HCT116 (cell line): ENCODE results near the gene PIK3CA. TPM values are rescaled to one million over a fixed set of nuclear protein-coding genes. Genes with fewer than 3 reads are reported as not detected.

Source experiments
- ATAC-seq: fragments of 200-7000 bp; cut with Tn5 transposase; 2 replicates; pipeline ENCODE4 v1.9.1; 2020; ENCODE audit warnings: mild to moderate bottlenecking, moderate library complexity
- BruUV-seq: library from RNA; stranded (reverse); fragments of 400-500 nt; replicated peaks from 2 replicates; lab custom pipeline; 2021; lab: Mats Ljungman, UMichigan
- CTCF ChIA-PET: fragments of 300-600 bp; sonication (Branson Sonifier 250); formaldehyde crosslinking; loops from one replicate; lab custom pipeline; 2021; ENCODE audit warnings: antibody characterized with exemption; lab: Charles Lee
- POLR2A ChIA-PET: fragments of 300-600, 350-600 bp; sonication (Branson Sonifier 250); formaldehyde crosslinking; loops from one replicate; lab custom pipeline; 2021; ENCODE audit warnings: antibody characterized with exemption; lab: Charles Lee
- RAD21 ChIA-PET, 2 experiments: fragments of 300-600 bp; sonication (Branson Sonifier 250); formaldehyde crosslinking; loops; one replicate each; lab custom pipeline; 2023; ENCODE audit warnings: low total read pairs in 2 of 2; ENCODE audit not compliant: uncharacterized antibody in 2 of 2, unreplicated experiment in 2 of 2, low non-redundant PET in 1 of 2; lab: Charles Lee
- DNase-seq: peaks from one replicate; pipeline ENCODE4 v3.0.0-alpha.2; 2010; ENCODE audit warnings: low read depth, low spot score
- H2AFZ ChIP-seq: fragments of 200-600 bp; shearing (Covaris generic), sonication (generic); 2 replicates; pipeline ENCODE4 v1.6.1; 2017; ENCODE audit warnings: low read depth, mixed run types, mixed read lengths, antibody characterized with exemption, low read length; ENCODE audit not compliant: poor library complexity, severe bottlenecking
- H3K27ac ChIP-seq: 2 replicates; pipeline ENCODE4 v1.5.1; 2012; ENCODE audit warnings: low read depth, low read length
- H3K27me3 ChIP-seq: fragments of 200-600 bp; sonication (generic); 2 replicates; pipeline ENCODE4 v1.6.1; 2016; ENCODE audit warnings: mixed run types, low read length, mixed read lengths; ENCODE audit not compliant: insufficient read depth
- H3K36me3 ChIP-seq, 2 experiments: fragments of 200-500 bp in 1 of 2; fragments of 200-600 bp in 1 of 2; sonication (Bioruptor generic) in 1 of 2; sonication (generic) in 1 of 2; 2 replicates each; pipeline versions ENCODE4 v1.5.1 to v1.6.1; 2014 to 2016; ENCODE audit warnings: low read length in 2 of 2, inconsistent platforms in 1 of 2, mixed read lengths in 1 of 2, mixed run types in 1 of 2; ENCODE audit not compliant: insufficient read depth in 2 of 2, control insufficient read depth in 1 of 2
- H3K4me1 ChIP-seq, 2 experiments: fragments of 200-600 bp in 1 of 2; sonication (generic) in 1 of 2; 2 replicates each; pipeline versions ENCODE4 v1.5.1 to v1.6.1; 2012 to 2017; ENCODE audit warnings: low read length in 2 of 2, inconsistent platforms in 1 of 2, mild to moderate bottlenecking in 1 of 2, mixed read lengths in 1 of 2, mixed run types in 1 of 2, moderate library complexity in 1 of 2; ENCODE audit not compliant: insufficient read depth in 2 of 2, control insufficient read depth in 1 of 2
- H3K4me2 ChIP-seq: fragments of 200-600 bp; sonication (generic); 2 replicates; pipeline ENCODE4 v1.6.1; 2017; ENCODE audit warnings: mixed run types, low read length, mixed read lengths
- H3K4me3 ChIP-seq, 2 experiments: fragments of 200-600 bp in 1 of 2; sonication (generic) in 1 of 2; replicated peaks in 1 of 2; 2 replicates each; pipeline ENCODE4 v1.5.1; 2011 to 2016; ENCODE audit warnings: low read length in 2 of 2, control low read depth in 1 of 2, low read depth in 1 of 2, mild to moderate bottlenecking in 1 of 2, mixed read lengths in 1 of 2, mixed run types in 1 of 2
- H3K79me2 ChIP-seq: fragments of 200-600 bp; sonication (generic); 2 replicates; pipeline ENCODE4 v1.6.1; 2017; ENCODE audit warnings: mild to moderate bottlenecking, mixed run types, low read length, moderate library complexity, mixed read lengths; ENCODE audit not compliant: insufficient read depth
- H3K9ac ChIP-seq: fragments of 200-600 bp; sonication (generic); 2 replicates; pipeline ENCODE4 v1.6.1; 2016; ENCODE audit warnings: low read length, mixed read lengths
- H3K9me2 ChIP-seq: fragments of 200-600 bp; sonication (generic), shearing (Covaris generic); 2 replicates; pipeline ENCODE4 v1.6.1; 2017; ENCODE audit warnings: mixed run types, mild to moderate bottlenecking, moderate library complexity; ENCODE audit not compliant: insufficient read depth
- H3K9me3 ChIP-seq, 2 experiments: fragments of 200-500 bp in 1 of 2; fragments of 200-600 bp in 1 of 2; sonication (Bioruptor generic) in 1 of 2; sonication (generic) in 1 of 2; 2 replicates each; pipeline ENCODE4 v1.6.1; 2014 to 2017; ENCODE audit warnings: low read length in 2 of 2, mixed read lengths in 2 of 2, inconsistent platforms in 1 of 2, low read depth in 1 of 2, mild to moderate bottlenecking in 1 of 2, mixed run types in 1 of 2, moderate library complexity in 1 of 2; ENCODE audit not compliant: control insufficient read depth in 1 of 2, insufficient read depth in 1 of 2
- H4K20me1 ChIP-seq: fragments of 200-600 bp; sonication (generic), shearing (Covaris generic); 2 replicates; pipeline ENCODE4 v1.6.1; 2017; ENCODE audit warnings: mixed run types, mild to moderate bottlenecking, moderate library complexity; ENCODE audit not compliant: insufficient read depth
- ATF3 ChIP-seq: IDR thresholded peaks from 2 replicates; pipeline ENCODE4 v1.6.1; 2012
- CTCF ChIP-seq, 3 experiments: fragments of 200-600 bp in 1 of 3; sonication (generic) in 1 of 3; IDR thresholded peaks in 2 of 3; conservative IDR thresholded peaks in 1 of 3; 2 replicates each; pipeline ENCODE4 v1.5.1; 2012 to 2017; ENCODE audit warnings: low read depth in 2 of 3, low read length in 2 of 3, antibody characterized with exemption in 1 of 3, borderline replicate concordance in 1 of 3, control low read depth in 1 of 3, mild to moderate bottlenecking in 1 of 3, mixed read lengths in 1 of 3, mixed run types in 1 of 3, moderate library complexity in 1 of 3; ENCODE audit not compliant: insufficient read depth in 1 of 3
- ELF1 ChIP-seq: IDR thresholded peaks from 2 replicates; pipeline ENCODE4 v1.6.1; 2012; ENCODE audit warnings: low read depth, borderline replicate concordance
- EZH2 ChIP-seq: fragments of 200-600 bp; sonication (generic); IDR thresholded peaks from 2 replicates; pipeline ENCODE4 v1.6.1; 2017; ENCODE audit warnings: antibody characterized with exemption, mixed run types
- FOSL1 ChIP-seq: IDR thresholded peaks from 2 replicates; pipeline ENCODE4 v1.6.1; 2012; ENCODE audit warnings: low read depth
- MAX ChIP-seq: IDR thresholded peaks from 2 replicates; pipeline ENCODE4 v1.6.1; 2012
- RAD21 ChIP-seq: IDR thresholded peaks from 2 replicates; pipeline ENCODE4 v1.6.1; 2012; ENCODE audit warnings: low read depth, mild to moderate bottlenecking
- SIN3A ChIP-seq: IDR thresholded peaks from 2 replicates; pipeline ENCODE4 v1.6.1; 2012; ENCODE audit warnings: low read depth
- TCF7L2 ChIP-seq: IDR thresholded peaks from 2 replicates; pipeline ENCODE4 v1.7.0; 2011; ENCODE audit warnings: borderline replicate concordance, inconsistent platforms; ENCODE audit not compliant: insufficient read depth, insufficient read length; ENCODE audit errors: extremely low read depth
- ZBTB33 ChIP-seq: IDR thresholded peaks from 2 replicates; pipeline ENCODE4 v1.6.1; 2011; ENCODE audit warnings: mild to moderate bottlenecking, low read length, moderate library complexity; ENCODE audit not compliant: insufficient replicate concordance; ENCODE audit errors: extremely low read depth
- ZFX ChIP-seq: fragments of 450-650 bp; IDR thresholded peaks from 2 replicates; pipeline ENCODE4 v1.6.1; 2017
- ZNF274 ChIP-seq: fragments of 200-500 bp; sonication (Bioruptor generic); IDR thresholded peaks from 2 replicates; pipeline ENCODE4 v1.6.1; 2014; ENCODE audit warnings: mild to moderate bottlenecking, low read depth, low read length, inconsistent platforms
- intact Hi-C: fragments of 100-400 bp; cut with micrococcal nuclease; formaldehyde crosslinking; loops from 2 replicates; pipeline ENCODE4 v1.10.0; 2022
- total RNA-seq: library from RNA; stranded (reverse); gene quantifications from one replicate; pipeline ENCODE4 v1.2.1, GENCODE V29; 2021; ENCODE audit not compliant: unreplicated experiment

PIK3CA gene
- total RNA-seq, 1 experiment from 2014 or later: 17.9 TPM

GRCh38 chr3:179133575-179133974 is 14.6 kb upstream of the PIK3CA start:
- CTCF ChIA-PET: no interaction called here
- Histone ChIP-seq H3K27me3 (no peaks in the 10 kb centered on the region), H4K20me1 (no peaks in the 10 kb centered on the region), H3K9me2 (no peaks in the 10 kb centered on the region)
- no peak for TF ChIP-seq TCF7L2
- no peak for TF ChIP-seq SIN3A
- TF ChIP-seq FOSL1: no peak
- no peak for TF ChIP-seq EZH2
- no peak for TF ChIP-seq RAD21
- TF ChIP-seq MAX: no peak
- no peak for TF ChIP-seq CTCF (IDR thresholded peaks at IDR 0.05 in 2 of 3, conservative IDR thresholded peaks at IDR 0.05 in 1 of 3; ENCODE audit: borderline replicate concordance in 1 of 3, insufficient read depth in 1 of 3, low read depth in 2 of 3, low read length in 2 of 3)
- TF ChIP-seq ZFX: no peak
- no peak for TF ChIP-seq ZNF274
- TF ChIP-seq ZBTB33: no peak
- TF ChIP-seq ATF3: no peak
- TF ChIP-seq ELF1: no peak
- TF ChIP-seq, all 23 proteins: peak for 0
- intact Hi-C loops: no loop called here
- POLR2A ChIA-PET: no interaction called here
- no peaks in the 10 kb centered on the region for H3K4me1 ChIP-seq
- no peaks in the 10 kb centered on the region for H3K36me3 ChIP-seq
- H3K9ac ChIP-seq: no peak overlapping the region
- no peaks in the 10 kb centered on the region for H3K79me2 ChIP-seq
- DNase-seq (no peak), ATAC-seq (no peak)
- no peak overlapping the region for H3K4me2 ChIP-seq
- RAD21 ChIA-PET: no interaction called here
- no peak overlapping the region for H3K4me3 ChIP-seq
- BruUV-seq: no TSS peak
- H2AFZ ChIP-seq: no peak overlapping the region
- no peak overlapping the region for H3K27ac ChIP-seq
- no peaks in the 10 kb centered on the region for H3K9me3 ChIP-seq
